CD4-positive, alpha-beta T cell treated with Interleukin-4 for 4 hours (primary cell): ENCODE results near the gene PDE4C.

Experiments used
- DNase-seq: peaks from one replicate; pipeline ENCODE4 v3.0.0-alpha.2; 2020

PDE4C gene

GRCh38 chr19:18225702-18226468 lies at the start of gene PDE4C:
TSS of gene PDE4C (minus strand) at chr19:18226438. CDS start at chr19:18226415, 23 bp downstream.
- no peak for DNase-seq

- no peak for DNase-seq
These were observed 48.6 kb upstream of the PDE4C start for GRCh38 chr19:18274781-18275356.

- DNase-seq, result no peak
These were observed 48.1 kb upstream of the PDE4C start, which contains the start of gene IQCN for GRCh38 chr19:18274219-18274780. TSS of gene IQCN (minus strand) at chr19:18274452. CDS start at chr19:18269478, 4,974 bp downstream.

GRCh38 chr19:18273561-18274218 lies 47.5 kb upstream of the PDE4C start:
- no peak for DNase-seq

- no peak for DNase-seq
These were observed 45.2 kb upstream of the PDE4C start for GRCh38 chr19:18271433-18271841.

- no peak for DNase-seq
These were observed 44.1 kb upstream of the PDE4C start for GRCh38 chr19:18270326-18270725.

- DNase-seq, result no peak
These were observed 43.0 kb upstream of the PDE4C start for GRCh38 chr19:18269070-18269723.

- DNase-seq, result no peak
These were observed 40.8 kb upstream of the PDE4C start for GRCh38 chr19:18266771-18267686.

- no peak for DNase-seq
These were observed 39.3 kb upstream of the PDE4C start for GRCh38 chr19:18265582-18265981.

- no peak for DNase-seq
These were observed 38.8 kb upstream of the PDE4C start for GRCh38 chr19:18264971-18265540.

GRCh38 chr19:18264137-18264854 lies 38.1 kb upstream of the PDE4C start:
- no peak for DNase-seq

GRCh38 chr19:18263324-18264136 lies 37.3 kb upstream of the PDE4C start:
- no peak for DNase-seq

- no peak for DNase-seq
These were observed 36.7 kb upstream of the PDE4C start for GRCh38 chr19:18262917-18263316.

- DNase-seq, result no peak
These were observed 35.9 kb upstream of the PDE4C start for GRCh38 chr19:18262144-18262543.

GRCh38 chr19:18261474-18261873 lies 35.2 kb upstream of the PDE4C start:
- DNase-seq, result no peak

- no peak for DNase-seq
These were observed 33.7 kb upstream of the PDE4C start for GRCh38 chr19:18259893-18260292.

GRCh38 chr19:18257503-18258470 lies 31.5 kb upstream of the PDE4C start:
- no peak for DNase-seq
